Measurements from ENCODE around the gene XG. TPM values are rescaled to one million over a fixed set of nuclear protein-coding genes. Genes with fewer than 3 reads are reported as not detected.
"Not testable (repeated sequence)": the region's sequence is repeated elsewhere in the genome, so short reads cannot be mapped to it uniquely, and the experiment has no call there.

Gene XG
- polyA plus RNA-seq, 1 experiment, result 0.06 TPM

- DNase-seq (ENCODE audit: low read depth), result no peak
- CTCF ChIA-PET, result no interaction called here
- POLR2A ChIA-PET, result no interaction called here
- Histone ChIP-seq H3K27me3 (ENCODE audit: control insufficient read depth, insufficient read depth, low read length) (no peaks in the 10 kb centered on the region), H3K36me3 (ENCODE audit: control insufficient read depth, insufficient read depth, low read length) (peaks cover 47% of the 10 kb centered on the region), H3K4me3 (ENCODE audit: low read depth, low read length) (no peak overlapping the region)
- no peak for TF ChIP-seq CTCF (IDR thresholded peaks at IDR 0.05; ENCODE audit: insufficient read depth, low read depth, low read length)
These were observed 31.9 kb upstream of the XG start for GRCh38 chrX:2719774-2720447.

- H3K36me3 ChIP-seq (ENCODE audit: control insufficient read depth, insufficient read depth, low read length), result peaks cover 48% of the 10 kb centered on the region
- CTCF ChIA-PET, result no interaction called here
- no peak for TF ChIP-seq CTCF (IDR thresholded peaks at IDR 0.05; ENCODE audit: insufficient read depth, low read depth, low read length)
- H3K4me3 ChIP-seq (ENCODE audit: low read depth, low read length), result no peak overlapping the region
- POLR2A ChIA-PET, result no interaction called here
- no peaks in the 10 kb centered on the region for H3K27me3 ChIP-seq (ENCODE audit: control insufficient read depth, insufficient read depth, low read length)
- no peak for DNase-seq (ENCODE audit: low read depth)
These were observed 28.5 kb upstream of the XG start for GRCh38 chrX:2723286-2723879.

- H3K27me3 ChIP-seq (ENCODE audit: control insufficient read depth, insufficient read depth, low read length); POLR2A ChIA-PET; DNase-seq (ENCODE audit: low read depth); H3K4me3 ChIP-seq (ENCODE audit: low read depth, low read length); CTCF ChIA-PET: not testable (repeated sequence)
- peaks cover 32% of the 10 kb centered on the region for H3K36me3 ChIP-seq (ENCODE audit: control insufficient read depth, insufficient read depth, low read length)
These were observed 24.6 kb upstream of the XG start for GRCh38 chrX:2727264-2727663.

DNA sequence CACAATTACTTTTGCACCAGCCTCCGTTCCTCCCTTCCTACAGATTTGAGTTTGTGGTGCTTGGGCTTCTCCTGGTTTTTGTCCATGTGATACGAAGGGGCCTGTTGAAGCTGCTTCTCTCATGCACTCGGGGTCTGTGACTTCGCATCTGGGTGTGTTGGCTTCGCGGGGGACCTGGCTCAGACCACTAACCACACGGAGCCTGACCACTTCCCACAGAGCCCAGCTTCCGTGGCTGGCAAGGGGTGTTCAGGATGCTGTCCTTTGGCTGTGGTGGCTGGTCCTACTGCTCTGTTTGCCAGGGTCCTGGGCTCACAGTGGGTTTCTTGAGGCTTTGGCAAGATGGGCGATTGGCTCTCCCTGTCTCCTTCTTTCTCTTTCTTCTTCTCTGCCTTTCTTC lies 19.8 kb upstream of the XG start:
- Histone ChIP-seq H3K4me3 (ENCODE audit: low read depth, low read length) (no peak overlapping the region), H3K27me3 (ENCODE audit: control insufficient read depth, insufficient read depth, low read length) (no peaks in the 10 kb centered on the region), H3K36me3 (ENCODE audit: control insufficient read depth, insufficient read depth, low read length) (peaks cover 21% of the 10 kb centered on the region)
- TF ChIP-seq CTCF (IDR thresholded peaks at IDR 0.05; ENCODE audit: insufficient read depth, low read depth, low read length), result no peak
- no peak for DNase-seq (ENCODE audit: low read depth)
- ChIA-PET CTCF (no interaction called here), POLR2A (no interaction called here)

DNA sequence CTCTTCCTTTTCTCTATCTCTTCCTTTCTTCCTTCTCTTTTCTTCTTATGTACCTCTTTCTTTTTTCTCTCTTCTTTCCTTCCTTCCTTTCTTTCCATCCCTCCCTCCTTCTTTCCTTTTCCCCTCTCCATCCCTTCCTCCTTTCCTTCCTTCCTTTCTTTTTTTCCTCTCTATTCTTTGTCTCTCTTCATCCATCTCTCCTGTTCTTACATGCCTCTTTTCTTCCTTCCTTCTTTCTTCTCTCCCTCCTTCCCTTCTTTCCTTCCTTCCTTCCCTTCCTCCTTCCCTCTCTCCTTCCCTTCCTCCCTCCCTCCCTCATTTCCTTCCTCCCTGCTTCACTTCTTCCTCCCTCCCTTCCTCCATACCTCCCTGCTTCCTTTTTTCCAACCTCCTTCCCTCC lies 19.2 kb upstream of the XG start:
- Histone ChIP-seq H3K4me3 (ENCODE audit: low read depth, low read length) (no peak overlapping the region), H3K36me3 (ENCODE audit: control insufficient read depth, insufficient read depth, low read length) (peaks cover 19% of the 10 kb centered on the region), H3K27me3 (ENCODE audit: control insufficient read depth, insufficient read depth, low read length) (no peaks in the 10 kb centered on the region)
- no peak for TF ChIP-seq CTCF (IDR thresholded peaks at IDR 0.05; ENCODE audit: insufficient read depth, low read depth, low read length)
- no peak for DNase-seq (ENCODE audit: low read depth)
- CTCF ChIA-PET, result no interaction called here
- POLR2A ChIA-PET, result no interaction called here

GRCh38 chrX:2733286-2733685 lies 18.6 kb upstream of the XG start:
- no peak for DNase-seq (ENCODE audit: low read depth)
- ChIA-PET CTCF (no interaction called here), POLR2A (no interaction called here)
- Histone ChIP-seq H3K27me3 (ENCODE audit: control insufficient read depth, insufficient read depth, low read length) (no peaks in the 10 kb centered on the region), H3K4me3 (ENCODE audit: low read depth, low read length) (no peak overlapping the region), H3K36me3 (ENCODE audit: control insufficient read depth, insufficient read depth, low read length) (peaks cover 20% of the 10 kb centered on the region)
- TF ChIP-seq CTCF (IDR thresholded peaks at IDR 0.05; ENCODE audit: insufficient read depth, low read depth, low read length), result no peak
